Adrenal gland (tissue), 5 donors: Measurements from ENCODE around the gene IRF9.

Experiments used
- CTCF ChIP-seq, 6 experiments: fragments of 450-650 bp in 4 of 6; fragments of 200-600 bp in 2 of 6; sonication (generic) in 1 of 6; IDR thresholded peaks; 1 replicate in 5 of 6; 2 replicates in 1 of 6; pipeline versions ENCODE4 v1.5.1 to v1.8.0; 2016 to 2021; ENCODE audit warnings: antibody characterized with exemption in 6 of 6, mild to moderate bottlenecking in 2 of 6, moderate library complexity in 1 of 6
- POLR2A ChIP-seq, 2 donors: fragments of 450-650 bp; IDR thresholded peaks; one replicate each; pipeline ENCODE4 v1.6.1; 2017; ENCODE audit warnings: antibody characterized with exemption in 2 of 2, mild to moderate bottlenecking in 2 of 2, moderate library complexity in 1 of 2
- donor health status: DM: no; HTN: no; CAD: no.

- TF ChIP-seq CTCF (IDR thresholded peaks at IDR 0.05) (no peak), POLR2A (IDR thresholded peaks at IDR 0.05) (no peak)
Measured at GRCh38 chr14:24137529-24138395, 23.3 kb upstream of the IRF9 start.
